ENCODE data around the gene CARD8. TPM values are rescaled to one million over a fixed set of nuclear protein-coding genes. Genes with fewer than 3 reads are reported as not detected.

CARD8 gene
- total and polyA plus RNA-seq, 2 of the 8 experiments (the other 6 are each of a cell fraction or from before 2014, with no cell fraction given): 8.9 to 24.4 TPM

DNA sequence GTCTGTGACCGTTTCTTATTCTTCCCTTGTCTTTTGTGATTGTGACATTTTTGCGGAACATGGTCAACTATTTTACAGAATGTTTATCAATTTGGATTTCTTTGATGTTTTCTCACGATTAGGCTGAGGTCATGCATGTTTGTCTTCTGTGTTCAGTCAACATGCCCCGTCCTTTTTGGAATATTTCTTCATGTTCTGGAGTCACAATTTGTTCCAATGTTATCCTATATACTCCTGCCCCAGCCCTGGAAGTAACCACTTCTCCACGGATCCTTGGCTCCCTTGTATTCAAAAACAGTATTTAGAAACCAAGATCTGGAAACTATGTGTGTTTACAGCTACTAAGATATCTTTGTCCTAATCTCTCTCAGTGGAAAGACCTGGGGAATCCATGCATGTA, 9.6 kb downstream of the CARD8 start (continued):
- TF ChIP-seq PHF8 (conservative IDR thresholded peaks at IDR 0.05; ENCODE audit: low read depth, low read length): no peak
- no peak for TF ChIP-seq MAFK (IDR thresholded peaks at IDR 0.05; ENCODE audit: low read depth, low read length)
- TF ChIP-seq CBX8 (IDR thresholded peaks at IDR 0.05; ENCODE audit: borderline replicate concordance, low read depth, low read length): no peak
- TF ChIP-seq CHD1 (IDR thresholded peaks at IDR 0.05; ENCODE audit: low read depth, low read length): no peak

Measured in H1 (cell line).